Gastrocnemius medialis (tissue), 4 donors: ENCODE data around the gene HOXA4. TPM values are rescaled to one million over a fixed set of nuclear protein-coding genes. Genes with fewer than 3 reads are reported as not detected.

Experiments
- ATAC-seq, 2 donors: fragments of 150-250 bp; one replicate each; pipeline ENCODE4 v1.9.1; 2016
- DNase-seq, 2 donors: peaks; one replicate each; pipeline ENCODE4 v3.0.0-alpha.2; 2019
- H3K27ac ChIP-seq, 4 donors: fragments of 200-600 bp; sonication (generic); 1 replicate in 1 of 4; 2 replicates in 3 of 4; pipeline ENCODE4 v1.5.1; 2016 to 2018; ENCODE audit warnings: mild to moderate bottlenecking in 2 of 4, moderate library complexity in 1 of 4
- H3K27me3 ChIP-seq, 3 donors: fragments of 200-600 bp; sonication (generic) in 2 of 3; 1 replicate in 1 of 3; 2 replicates in 2 of 3; pipeline versions ENCODE4 v1.5.1 to v1.6.0; 2016 to 2019; ENCODE audit warnings: mild to moderate bottlenecking in 1 of 3, moderate library complexity in 1 of 3
- H3K36me3 ChIP-seq, 2 donors: fragments of 200-600 bp; sonication (generic) in 1 of 2; one replicate each; pipeline ENCODE4 v1.5.1; 2017 to 2018
- H3K4me1 ChIP-seq, 2 donors: fragments of 200-600 bp; sonication (generic) in 1 of 2; one replicate each; pipeline ENCODE4 v1.5.1; 2016 to 2017; ENCODE audit warnings: mild to moderate bottlenecking in 2 of 2
- H3K4me3 ChIP-seq, 4 donors: fragments of 200-600 bp; sonication (generic) in 3 of 4; 1 replicate in 1 of 4; 2 replicates in 3 of 4; pipeline ENCODE4 v1.5.1; 2016 to 2019; ENCODE audit warnings: mild to moderate bottlenecking in 2 of 4
- H3K9me3 ChIP-seq, 3 donors: fragments of 200-600 bp; sonication (generic) in 2 of 3; 1 replicate in 1 of 3; 2 replicates in 2 of 3; pipeline ENCODE4 v1.5.1; 2016 to 2019
- CTCF ChIP-seq, 5 experiments: fragments of 450-650 bp in 3 of 5; fragments of 200-600 bp in 2 of 5; sonication (generic) in 2 of 5; IDR thresholded peaks in 4 of 5; conservative IDR thresholded peaks in 1 of 5; 1 replicate in 4 of 5; 2 replicates in 1 of 5; pipeline ENCODE4 v1.5.1; 2016 to 2019; ENCODE audit warnings: antibody characterized with exemption in 5 of 5, mild to moderate bottlenecking in 3 of 5, moderate library complexity in 3 of 5
- POLR2A ChIP-seq, 2 donors: fragments of 450-650 bp; IDR thresholded peaks; one replicate each; pipeline ENCODE4 v1.6.1; 2017; ENCODE audit warnings: antibody characterized with exemption in 2 of 2, mild to moderate bottlenecking in 2 of 2, moderate library complexity in 2 of 2
- in situ Hi-C, 4 donors: fragments of 200-750 bp; cut with MboI; loops; one replicate each; pipeline versions ENCODE4 v1.15.0 to v1.8.0; 2017; ENCODE audit warnings: low sequenced_read_pairs in 4 of 4
- intact Hi-C: fragments of 100-400 bp; cut with DNase I; formaldehyde crosslinking; loops from one replicate; pipeline ENCODE4 v1.15.1; 2023; ENCODE audit warnings: low total_unique reads
- total RNA-seq, 4 donors: library from RNA; depleted of rRNA; stranded (reverse); fragments of >200 nt; gene quantifications; one replicate each; pipeline versions ENCODE4 v1.1.0 to v1.2.3, GENCODE V29; 2016

The HOXA4 gene
- total RNA-seq, 4 donors from 2014 or later, result 1.7 to 4.2 (median 2.9) TPM

- ATAC-seq (peak; percentile 22 to 25), DNase-seq (no peak)
- peaks cover 11 to 24% of the 10 kb centered on the region in 2 donors for H3K4me1 ChIP-seq
These were observed 33.6 kb downstream of the HOXA4 start for GRCh38 chr7:27096768-27097514.

GRCh38 chr7:27095897-27096767, 34.4 kb downstream of the HOXA4 start, which contains the start of gene HOXA1:
Gene HOXA1 (minus strand): TSS chr7:27096000. CDS start chr7:27095912, 88 bp downstream.
- intact Hi-C loops, result loop anchor here (1.0 to 2.0 kb wide), 2 partner anchors 35 to 232 kb away; partner anchors contain the start of genes HOXA4 and SKAP2
- peak within 1 kb of the TSS; percentile 78 to 97 (median 88) for H3K4me3 ChIP-seq
- TF ChIP-seq CTCF (IDR thresholded peaks at IDR 0.05 in 4 of 5, conservative IDR thresholded peaks at IDR 0.05 in 1 of 5) (peak in 1 of 5 experiments; percentile 13), POLR2A (IDR thresholded peaks at IDR 0.05) (peak; percentile 41 to 59)
- H3K9me3 ChIP-seq, result no peaks in the 10 kb centered on the region
- in situ Hi-C loops, result no loop called here
- ATAC-seq, result peak; percentile 82 to 83
- peak within 1 kb of the TSS; percentile 73 to 82 (median 80) for H3K27ac ChIP-seq
- no peaks in the 10 kb centered on the region for H3K36me3 ChIP-seq
- H3K27me3 ChIP-seq, result no peaks in the 10 kb centered on the region
- peak; percentile 52 to 55 for DNase-seq
- peaks cover 11 to 24% of the 10 kb centered on the region in 2 donors for H3K4me1 ChIP-seq

More at GRCh38 chr7:27096768-27097514, 33.6 kb downstream of the HOXA4 start:
- in situ Hi-C loops (no loop called here), intact Hi-C loops (loop anchor here (1.0 to 2.0 kb wide), 2 partner anchors 34 to 233 kb away; partner anchors contain the start of genes HOXA4 and SKAP2)
- Histone ChIP-seq H3K27ac (peak overlapping the region; percentile 73 to 82 (median 80)), H3K4me3 (peak overlapping the region; percentile 78 to 97 (median 88)), H3K27me3 (no peaks in the 10 kb centered on the region), H3K36me3 (no peaks in the 10 kb centered on the region), H3K9me3 (no peaks in the 10 kb centered on the region)
- TF ChIP-seq CTCF (IDR thresholded peaks at IDR 0.05 in 4 of 5, conservative IDR thresholded peaks at IDR 0.05 in 1 of 5) (no peak), POLR2A (IDR thresholded peaks at IDR 0.05) (no peak)

GRCh38 chr7:27095050-27095896, 35.3 kb downstream of the HOXA4 start:
- peak overlapping the region in 1 of 4 donors; percentile 81 for H3K27ac ChIP-seq
- DNase-seq (no peak), ATAC-seq (no peak)
- H3K4me3 ChIP-seq, result peak overlapping the region; percentile 78 to 97 (median 88)
- peaks cover 11 to 24% of the 10 kb centered on the region in 2 donors for H3K4me1 ChIP-seq
- H3K36me3 ChIP-seq, result no peaks in the 10 kb centered on the region
- no peak for TF ChIP-seq POLR2A (IDR thresholded peaks at IDR 0.05)
- no peak for TF ChIP-seq CTCF (IDR thresholded peaks at IDR 0.05 in 4 of 5, conservative IDR thresholded peaks at IDR 0.05 in 1 of 5)
- H3K9me3 ChIP-seq, result no peaks in the 10 kb centered on the region
- H3K27me3 ChIP-seq, result no peaks in the 10 kb centered on the region
- in situ Hi-C loops (no loop called here), intact Hi-C loops (no loop called here)
